Measurements from ENCODE around the gene DPH7.

DPH7 gene

GRCh38 chr9:137558127-137558526, 20.6 kb downstream of the DPH7 start:
- Histone ChIP-seq H3K79me2 (ENCODE audit: insufficient read depth, low read length) (no peaks in the 10 kb centered on the region), H3K9ac (ENCODE audit: low read depth, low read length) (no peak overlapping the region), H3K4me3 (ENCODE audit: low read depth in 1 of 2, low read length in 2 of 2) (no peak overlapping the region), H3K27ac (ENCODE audit: low read length) (no peak overlapping the region), H3K4me2 (ENCODE audit: insufficient read depth, low read length) (no peak overlapping the region), H2AFZ (ENCODE audit: low read depth, low read length) (no peak overlapping the region), H4K20me1 (ENCODE audit: insufficient read depth, low read length) (no peaks in the 10 kb centered on the region), H3K4me1 (ENCODE audit: insufficient read depth, low read length) (peaks cover 2% of the 10 kb centered on the region; the same call in 1 of the 2 replicates), H3K36me3 (ENCODE audit: insufficient read depth, low read length) (peaks cover 48% of the 10 kb centered on the region), H3K27me3 (ENCODE audit: insufficient read depth, low read length, poor library complexity) (no peaks in the 10 kb centered on the region), H3K9me3 (ENCODE audit: insufficient read depth, low read length, severe bottlenecking) (no peaks in the 10 kb centered on the region)
- TF ChIP-seq CTCF (IDR thresholded peaks at IDR 0.05; ENCODE audit: borderline replicate concordance, extremely low read depth, low read length, poor library complexity, severe bottlenecking) (no peak), EZH2 (IDR thresholded peaks at IDR 0.05; ENCODE audit: borderline replicate concordance, low read depth, low read length, severe bottlenecking) (no peak)
- ATAC-seq (ENCODE audit: insufficient read depth, low read depth): no peak
- DNase-seq: no peak

- no peak overlapping the region for H3K4me3 ChIP-seq (ENCODE audit: low read depth in 1 of 2, low read length in 2 of 2)
- peaks cover 14% of the 10 kb centered on the region for H3K4me1 ChIP-seq (ENCODE audit: insufficient read depth, low read length)
- DNase-seq (no peak), ATAC-seq (ENCODE audit: insufficient read depth, low read depth) (no peak)
- H4K20me1 ChIP-seq (ENCODE audit: insufficient read depth, low read length): no peaks in the 10 kb centered on the region
- H3K9me3 ChIP-seq (ENCODE audit: insufficient read depth, low read length, severe bottlenecking): no peaks in the 10 kb centered on the region
- peaks cover 7% of the 10 kb centered on the region; the same call in 1 of the 2 replicates for H3K79me2 ChIP-seq (ENCODE audit: insufficient read depth, low read length)
- H2AFZ ChIP-seq (ENCODE audit: low read depth, low read length): no peak overlapping the region
- H3K36me3 ChIP-seq (ENCODE audit: insufficient read depth, low read length): peaks cover 42% of the 10 kb centered on the region
- H3K27ac ChIP-seq (ENCODE audit: low read length): no peak overlapping the region
- no peak overlapping the region for H3K4me2 ChIP-seq (ENCODE audit: insufficient read depth, low read length)
- H3K27me3 ChIP-seq (ENCODE audit: insufficient read depth, low read length, poor library complexity): no peaks in the 10 kb centered on the region
- no peak for TF ChIP-seq CTCF (IDR thresholded peaks at IDR 0.05; ENCODE audit: borderline replicate concordance, extremely low read depth, low read length, poor library complexity, severe bottlenecking)
- no peak for TF ChIP-seq EZH2 (IDR thresholded peaks at IDR 0.05; ENCODE audit: borderline replicate concordance, low read depth, low read length, severe bottlenecking)
- no peak overlapping the region for H3K9ac ChIP-seq (ENCODE audit: low read depth, low read length)
Observed at GRCh38 chr9:137556069-137556838, 22.5 kb downstream of the DPH7 start.

- H3K4me3 ChIP-seq (ENCODE audit: low read depth in 1 of 2, low read length in 2 of 2): no peak overlapping the region
- H3K27me3 ChIP-seq (ENCODE audit: insufficient read depth, low read length, poor library complexity): no peaks in the 10 kb centered on the region
- TF ChIP-seq EZH2 (IDR thresholded peaks at IDR 0.05; ENCODE audit: borderline replicate concordance, low read depth, low read length, severe bottlenecking): no peak
- TF ChIP-seq CTCF (IDR thresholded peaks at IDR 0.05; ENCODE audit: borderline replicate concordance, extremely low read depth, low read length, poor library complexity, severe bottlenecking): no peak
- no peak for ATAC-seq (ENCODE audit: insufficient read depth, low read depth)
- H3K27ac ChIP-seq (ENCODE audit: low read length): no peak overlapping the region
- no peak overlapping the region for H2AFZ ChIP-seq (ENCODE audit: low read depth, low read length)
- H3K4me2 ChIP-seq (ENCODE audit: insufficient read depth, low read length): no peak overlapping the region
- no peaks in the 10 kb centered on the region for H3K9me3 ChIP-seq (ENCODE audit: insufficient read depth, low read length, severe bottlenecking)
- H3K79me2 ChIP-seq (ENCODE audit: insufficient read depth, low read length): peaks cover 7% of the 10 kb centered on the region; the same call in 1 of the 2 replicates
- H3K36me3 ChIP-seq (ENCODE audit: insufficient read depth, low read length): peaks cover 40% of the 10 kb centered on the region
- H4K20me1 ChIP-seq (ENCODE audit: insufficient read depth, low read length): no peaks in the 10 kb centered on the region
- no peak overlapping the region for H3K9ac ChIP-seq (ENCODE audit: low read depth, low read length)
- DNase-seq: no peak
- peaks cover 17% of the 10 kb centered on the region for H3K4me1 ChIP-seq (ENCODE audit: insufficient read depth, low read length)
Observed at GRCh38 chr9:137555179-137555578, 23.5 kb downstream of the DPH7 start.

All from DND-41 (cell line).